Stimulated activated CD8-positive, alpha-beta memory T cell treated with anti-CD3 and anti-CD28 coated beads, Interleukin-15, amount 100 ng/mL, for 24 hours (primary cell): ENCODE measurements around the gene DIS3L2.

Experiments
- DNase-seq: peaks from one replicate; pipeline ENCODE4 v3.0.0-alpha.2; 2020; ENCODE audit warnings: low read depth

Gene DIS3L2

DNA sequence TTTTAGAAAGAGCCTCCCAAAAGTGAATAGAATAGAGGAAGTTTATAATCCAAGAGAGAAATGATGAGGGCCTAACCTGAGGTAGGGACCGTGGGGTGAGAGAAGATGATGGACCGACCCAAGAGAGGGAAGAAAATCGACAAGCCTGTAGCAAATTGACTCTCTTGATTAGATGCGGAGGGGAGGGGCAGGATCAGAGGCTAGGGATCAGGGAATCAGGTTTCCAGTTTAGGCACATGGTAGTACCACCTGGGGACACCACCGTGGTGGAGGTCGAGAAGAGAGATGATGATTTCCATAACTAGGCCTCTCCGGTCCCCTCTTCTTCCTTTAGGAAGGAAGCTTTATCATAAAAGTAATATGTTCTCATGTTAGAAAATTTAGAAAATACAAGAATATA is 308.4 kb downstream of the DIS3L2 start:
- no peak for DNase-seq

DNA sequence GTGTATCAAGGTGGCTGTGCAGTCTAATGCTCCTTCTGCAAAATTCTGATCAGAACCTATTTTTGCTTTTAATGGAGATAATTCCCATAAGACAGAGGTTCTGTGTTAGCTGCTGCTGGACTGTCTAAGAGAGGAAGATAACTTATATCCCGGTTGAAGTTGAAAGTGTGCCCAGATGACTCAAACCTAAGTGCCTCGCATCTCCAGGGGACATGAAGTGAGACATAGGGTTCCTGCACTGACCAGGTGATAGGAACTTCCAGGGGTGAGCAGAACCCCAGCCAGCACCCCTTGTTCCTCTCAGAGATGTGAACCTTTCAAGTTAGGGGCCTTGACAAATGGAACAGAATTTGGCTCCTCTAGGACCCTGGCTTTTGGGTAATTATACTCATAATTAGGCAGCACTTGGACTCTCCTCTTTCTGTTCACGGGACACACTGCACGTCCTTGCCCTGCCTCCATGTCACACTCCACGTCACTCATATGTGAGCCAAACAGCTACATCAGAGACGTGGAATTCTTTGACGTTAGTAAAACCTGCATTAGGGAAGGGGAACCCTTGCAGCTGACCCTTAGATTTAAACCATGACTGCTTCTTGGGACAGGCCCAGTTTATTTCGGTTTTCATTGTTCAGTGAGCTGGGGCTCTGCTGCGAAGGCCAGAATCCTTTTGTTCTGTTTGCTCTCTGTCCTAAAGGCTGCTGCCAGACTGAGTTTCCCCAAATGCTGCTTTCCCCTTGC is 312.6 kb downstream of the DIS3L2 start:
- DNase-seq: no peak

DNA sequence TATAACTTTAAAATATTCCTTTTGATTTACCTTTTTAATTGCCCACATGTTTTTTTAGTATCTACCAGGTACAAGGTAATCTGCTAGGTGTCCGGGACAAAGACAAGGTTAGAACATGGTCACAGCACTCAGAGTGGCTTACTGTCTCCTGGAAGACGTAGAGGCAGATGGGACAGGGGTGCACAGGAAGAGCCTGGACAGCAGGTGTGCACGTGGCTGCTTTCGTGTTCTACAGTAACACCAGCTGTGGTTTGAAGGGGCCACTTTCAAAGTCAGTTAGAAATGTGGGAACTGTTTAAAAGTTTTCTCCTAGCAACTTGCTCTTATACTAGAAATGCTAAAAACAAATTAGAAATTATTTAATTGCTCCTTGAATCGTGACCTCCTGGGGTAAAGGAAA is 314.2 kb downstream of the DIS3L2 start:
- DNase-seq: no peak

DNA sequence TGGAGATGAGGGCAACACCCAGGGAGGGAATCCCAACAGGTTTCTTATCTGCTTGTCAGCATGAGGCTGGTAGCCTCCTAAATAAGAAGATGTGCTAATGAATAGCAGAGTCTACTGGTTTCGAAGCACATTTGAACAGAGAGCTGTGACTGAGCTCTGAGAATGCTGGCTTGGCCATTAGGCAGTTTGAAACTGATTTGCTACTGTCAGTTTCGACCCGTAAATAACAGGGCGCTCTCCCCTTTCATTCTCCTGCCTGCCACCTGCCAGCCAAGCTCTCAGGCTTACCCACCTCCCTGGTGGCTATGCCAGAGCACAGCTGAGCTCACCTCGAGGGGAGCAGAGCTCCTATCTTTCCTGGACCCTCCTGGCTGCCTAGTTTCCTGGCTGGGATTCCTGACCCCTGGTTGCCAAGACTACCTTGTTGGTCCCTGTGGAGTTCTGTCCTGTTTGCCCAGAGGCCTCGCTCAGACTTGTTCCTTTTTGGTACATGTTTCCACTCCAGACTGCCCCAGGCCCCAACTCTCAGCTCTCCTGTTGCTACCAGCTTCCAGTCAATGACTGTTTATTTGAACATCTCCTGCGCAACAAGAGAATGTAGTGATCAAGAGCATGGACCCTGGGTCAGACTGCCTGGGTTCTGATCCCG is 314.7 kb downstream of the DIS3L2 start:
- DNase-seq: no peak

DNA sequence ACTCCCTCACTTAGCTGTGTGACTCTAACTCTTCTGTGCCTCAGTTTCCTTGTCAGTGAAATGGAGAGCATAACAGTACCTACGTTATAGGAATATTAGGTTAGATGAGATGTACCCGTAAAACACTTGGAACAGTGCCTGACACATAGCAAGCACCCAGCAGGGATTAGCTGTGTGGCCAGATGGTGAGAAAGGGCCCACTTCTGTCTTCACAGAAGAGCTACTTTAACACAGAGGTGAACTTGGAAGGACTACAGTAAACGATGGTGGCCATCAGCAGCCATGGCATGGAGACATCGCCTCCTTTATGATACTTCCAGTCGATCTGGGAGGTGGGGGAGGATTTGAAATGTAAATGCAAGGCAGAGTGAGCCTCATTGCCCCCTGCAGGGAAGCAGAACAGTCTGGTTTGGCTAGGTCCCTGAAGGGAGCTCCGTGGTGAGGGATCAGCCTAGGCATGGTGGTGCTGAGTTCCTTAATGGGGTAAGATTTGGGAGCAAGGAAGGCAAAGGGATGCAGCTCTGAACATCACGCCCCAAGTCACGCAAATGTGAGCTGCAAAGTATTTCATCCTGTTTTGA is 315.3 kb downstream of the DIS3L2 start:
- no peak for DNase-seq

DNA sequence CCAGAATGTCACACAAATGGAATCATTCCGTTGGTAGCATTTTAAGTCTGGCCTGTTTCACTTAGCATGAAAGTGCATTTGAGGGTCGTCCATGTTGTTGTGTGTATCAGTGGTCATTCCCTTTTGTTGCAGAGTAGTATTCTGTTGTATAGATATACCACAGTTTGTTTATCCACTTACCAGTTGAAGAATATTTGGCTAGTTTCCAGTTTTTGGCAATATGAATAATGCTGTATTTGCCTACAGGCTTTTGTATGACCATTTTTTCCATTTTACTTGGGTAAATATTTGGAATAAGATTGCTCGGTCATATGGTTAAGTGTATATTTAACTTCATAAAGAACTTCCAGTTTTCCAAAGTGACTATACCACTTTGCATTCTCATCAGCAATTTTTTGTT is 317.0 kb downstream of the DIS3L2 start:
- DNase-seq: no peak

DNA sequence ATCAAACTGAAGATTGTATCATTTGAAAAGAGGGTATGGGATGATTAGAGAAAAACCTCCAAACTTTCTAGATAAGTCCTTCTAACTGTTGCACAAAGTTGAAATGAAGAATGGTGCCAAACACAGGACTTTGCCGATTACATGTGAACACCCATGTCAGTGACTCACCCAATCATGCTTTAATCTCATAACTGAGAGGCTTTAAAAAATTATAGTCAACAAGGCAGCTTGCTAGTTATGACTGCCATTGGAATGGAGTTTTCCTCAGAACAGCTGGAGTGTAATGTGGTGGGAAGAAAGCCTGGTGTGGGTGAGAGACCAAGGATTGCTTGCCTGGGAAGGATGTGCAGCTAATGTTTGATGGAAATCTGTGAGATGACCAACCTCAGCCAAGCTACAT is 318.8 kb downstream of the DIS3L2 start:
- no peak for DNase-seq

DNA sequence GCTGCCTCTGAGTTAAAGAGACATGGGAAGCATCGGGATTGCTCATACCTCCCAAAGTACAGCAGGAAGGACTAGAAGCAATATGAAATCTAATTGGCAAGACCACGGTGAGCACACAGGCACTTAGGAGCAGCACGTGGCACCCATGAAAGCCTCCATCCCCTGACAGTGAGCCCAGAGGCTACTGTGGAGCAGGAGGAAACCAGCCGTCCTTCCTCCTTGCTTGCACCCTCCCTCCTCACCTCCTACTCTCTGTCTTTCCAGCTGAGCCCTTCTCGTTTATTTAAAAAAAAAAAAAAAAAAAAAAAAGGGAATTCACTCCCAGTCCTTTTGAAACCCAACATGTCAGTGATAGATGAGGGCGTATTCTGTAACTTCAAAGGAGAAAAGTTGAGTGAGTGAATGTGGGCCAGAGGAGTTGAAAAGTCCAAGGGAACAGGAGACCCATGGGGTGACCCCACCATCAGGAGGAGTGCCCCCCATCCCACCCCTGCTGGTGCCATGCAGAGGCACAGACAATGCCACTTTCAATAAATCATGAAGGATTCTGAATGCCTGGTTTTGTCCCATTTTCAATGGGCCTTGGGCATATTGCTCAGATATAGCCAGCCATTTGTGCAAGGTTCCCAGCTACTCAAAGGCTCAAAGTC is 320.5 kb downstream of the DIS3L2 start:
- DNase-seq: no peak

DNA sequence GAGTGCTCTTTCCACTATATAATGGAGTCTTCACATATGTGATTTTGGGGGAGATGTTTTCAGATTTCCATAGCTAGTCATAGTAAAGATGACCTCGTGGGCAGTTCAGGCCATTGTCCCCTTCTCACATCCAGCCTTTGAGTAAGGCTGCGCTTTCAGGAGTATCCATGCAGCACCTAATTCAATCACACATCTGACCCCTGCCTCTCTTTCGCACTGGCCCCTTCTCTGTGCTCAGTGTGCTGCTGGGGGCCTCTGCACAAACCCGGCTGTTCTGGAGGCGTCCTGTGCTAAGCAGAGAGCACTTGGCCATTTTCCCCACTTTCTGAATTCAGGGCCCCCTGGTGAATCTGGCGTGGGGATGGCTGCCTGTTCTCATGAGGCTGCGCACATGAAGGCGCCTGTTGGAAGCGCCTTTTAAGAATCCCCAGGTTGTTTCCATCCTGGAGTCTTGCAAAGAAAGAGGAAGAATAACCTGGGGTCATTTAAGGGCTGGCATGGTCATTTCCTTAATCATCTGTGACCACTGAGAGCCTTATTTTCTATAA is 321.1 kb downstream of the DIS3L2 start:
- no peak for DNase-seq

DNA sequence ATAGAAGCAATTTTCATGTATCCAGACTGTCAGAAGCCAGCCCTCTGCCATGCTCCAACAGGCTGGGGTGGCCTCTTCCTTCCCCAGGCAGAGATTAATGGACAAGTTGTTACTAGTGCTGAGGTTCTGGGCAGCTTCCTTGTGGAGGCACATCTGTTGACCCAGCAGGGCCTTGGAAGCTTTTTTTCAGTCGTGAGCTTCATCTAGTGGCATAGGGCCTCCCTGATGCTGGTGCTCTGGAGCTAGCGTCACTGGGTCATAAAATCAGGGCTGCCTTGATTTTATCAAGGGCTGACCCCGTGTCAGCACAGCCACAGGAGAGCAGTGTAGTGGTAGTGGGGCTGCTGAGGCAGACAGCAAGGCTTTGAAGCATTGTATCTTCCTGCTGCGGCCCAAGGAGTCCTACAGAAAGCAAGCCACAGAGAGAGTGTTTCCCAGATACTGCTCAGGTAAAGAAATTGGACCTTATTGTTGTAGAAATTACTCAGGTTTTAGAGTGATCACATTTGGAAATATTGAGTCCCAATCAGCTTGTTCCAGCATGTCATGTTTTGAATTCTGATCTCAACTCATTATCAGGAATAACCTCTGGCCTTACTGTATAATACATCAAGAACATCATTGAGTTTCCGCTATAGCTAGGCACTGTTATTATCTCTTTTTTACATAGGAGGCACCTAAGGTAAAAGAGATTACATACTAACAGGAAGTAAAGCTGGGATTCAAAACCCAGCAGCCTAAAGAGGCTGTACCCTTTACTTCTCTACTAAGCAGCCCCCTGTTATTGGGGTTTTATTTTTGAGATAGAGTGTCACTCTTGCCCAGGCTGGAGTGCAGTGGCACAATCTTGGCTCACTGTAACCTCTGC is 324.7 kb downstream of the DIS3L2 start:
- no peak for DNase-seq

DNA sequence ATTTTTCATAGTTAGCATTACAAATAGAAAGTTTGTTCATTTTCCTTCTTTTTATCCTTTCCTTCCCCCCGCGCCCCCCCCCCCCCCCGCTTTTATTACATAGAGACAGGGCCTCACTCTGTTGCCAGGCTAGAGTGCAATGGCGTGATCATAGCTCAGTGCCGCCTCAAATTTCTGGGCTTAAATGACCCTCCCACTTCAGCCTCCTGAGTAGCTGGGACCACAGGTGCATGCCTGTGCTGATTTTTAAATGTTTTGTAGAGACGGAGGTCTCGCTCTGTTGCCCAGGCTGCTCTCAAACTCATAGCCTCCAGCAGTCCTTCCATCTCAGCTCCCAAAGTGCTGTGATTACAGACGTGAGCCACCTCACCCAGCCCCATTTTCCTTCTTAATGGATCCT is 325.8 kb downstream of the DIS3L2 start:
- no peak for DNase-seq

DNA sequence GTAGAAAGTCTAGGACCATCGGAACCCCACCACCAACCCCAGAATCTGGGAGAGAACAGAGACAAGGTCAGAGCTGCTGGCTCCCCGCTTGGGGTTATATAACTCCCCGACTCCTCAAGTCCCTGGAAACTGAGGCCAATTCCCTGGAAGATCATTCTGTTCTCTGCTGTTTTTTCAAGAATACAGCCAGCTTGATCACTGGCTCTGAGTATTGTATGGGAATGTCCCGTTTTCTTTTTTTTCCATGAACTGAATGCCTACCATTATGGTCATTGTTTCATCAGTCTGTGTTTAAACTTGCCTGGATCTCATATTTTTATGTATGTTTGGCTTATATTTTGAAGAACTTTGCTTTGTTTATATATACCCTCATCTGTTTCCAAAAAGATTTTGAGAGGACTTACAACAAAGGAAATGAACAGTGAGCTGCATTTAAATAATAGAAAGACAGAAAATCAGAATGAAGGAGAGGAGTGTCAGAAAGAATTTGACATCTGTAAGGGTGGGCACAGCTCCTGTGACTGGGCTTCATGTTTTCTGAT is 327.0 kb downstream of the DIS3L2 start:
- DNase-seq: no peak

DNA sequence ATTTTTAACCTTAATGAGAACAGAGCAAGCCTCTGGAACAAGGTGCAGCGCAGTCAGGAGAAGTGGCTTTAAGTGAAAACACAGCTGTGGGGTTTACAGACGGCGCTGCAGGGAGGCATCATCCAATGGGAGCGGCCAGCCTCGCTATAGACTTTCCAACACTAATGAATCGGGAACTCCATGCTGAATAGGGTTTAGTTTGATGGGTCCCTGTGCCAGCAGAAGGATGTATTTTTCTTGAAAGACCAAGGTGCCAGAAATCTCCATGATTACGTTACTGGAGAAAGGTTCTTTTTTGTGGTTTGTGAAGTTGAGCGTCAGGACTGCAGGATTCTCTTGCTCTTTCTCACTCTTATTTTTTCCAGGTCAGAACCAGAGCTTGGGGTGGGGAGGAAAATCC is 329.2 kb downstream of the DIS3L2 start:
- no peak for DNase-seq

DNA sequence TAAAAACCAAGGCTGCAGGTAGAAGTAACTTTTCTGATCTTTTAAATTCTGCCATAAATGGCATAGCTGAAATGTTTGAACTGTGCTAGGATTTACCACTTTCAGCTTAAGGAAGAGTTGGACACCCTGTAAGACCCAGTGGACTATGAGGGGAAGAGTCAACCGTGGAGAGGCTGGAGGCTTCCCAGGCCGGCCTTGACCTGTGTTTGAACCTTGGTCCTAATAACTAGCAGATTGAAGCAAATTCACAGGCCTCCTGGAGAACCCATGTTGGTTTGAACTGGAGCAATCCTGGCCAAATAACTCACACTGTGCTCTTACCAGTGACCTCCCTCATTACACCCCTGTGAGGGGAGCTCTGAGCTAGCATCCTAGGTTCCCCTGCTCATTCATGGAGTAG is 329.8 kb downstream of the DIS3L2 start:
- no peak for DNase-seq

DNA sequence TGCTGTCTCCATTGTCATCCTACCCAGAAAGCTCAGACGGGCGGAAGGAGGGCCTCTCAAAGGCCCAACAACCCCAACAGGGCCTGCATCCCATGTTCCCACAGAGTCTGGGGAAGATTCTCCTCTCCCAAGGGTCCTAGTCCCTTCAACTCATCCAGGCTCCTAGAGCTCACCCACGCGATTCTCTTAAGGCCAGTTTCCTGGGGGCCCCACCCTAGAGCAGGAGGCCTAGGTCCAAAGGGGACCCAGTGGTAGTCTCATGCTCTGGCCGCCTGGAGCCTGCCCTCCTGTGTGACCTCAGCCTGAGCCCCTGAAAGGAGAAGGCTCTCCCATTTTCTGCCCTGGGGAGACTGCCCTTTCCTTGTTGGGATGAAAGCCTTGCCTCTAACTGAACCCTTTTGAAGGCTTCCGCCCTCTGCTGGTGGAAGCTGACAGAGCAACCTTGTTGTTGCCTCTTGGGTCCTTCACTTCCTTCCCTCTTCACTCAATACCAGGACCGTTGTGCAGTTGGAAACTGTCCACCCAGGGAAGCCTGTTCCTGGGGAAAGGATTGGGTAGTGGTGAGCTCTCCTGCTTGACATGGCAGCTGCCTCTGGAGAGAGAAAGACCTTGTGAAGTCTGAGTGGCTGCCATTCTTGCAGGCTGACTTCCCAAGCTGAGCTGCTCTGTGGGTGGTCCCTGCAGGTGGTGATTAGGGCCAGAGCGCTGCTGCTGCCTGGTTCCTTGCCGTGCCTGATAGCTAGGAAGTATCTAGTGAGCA is 331.1 kb downstream of the DIS3L2 start:
- no peak for DNase-seq

DNA sequence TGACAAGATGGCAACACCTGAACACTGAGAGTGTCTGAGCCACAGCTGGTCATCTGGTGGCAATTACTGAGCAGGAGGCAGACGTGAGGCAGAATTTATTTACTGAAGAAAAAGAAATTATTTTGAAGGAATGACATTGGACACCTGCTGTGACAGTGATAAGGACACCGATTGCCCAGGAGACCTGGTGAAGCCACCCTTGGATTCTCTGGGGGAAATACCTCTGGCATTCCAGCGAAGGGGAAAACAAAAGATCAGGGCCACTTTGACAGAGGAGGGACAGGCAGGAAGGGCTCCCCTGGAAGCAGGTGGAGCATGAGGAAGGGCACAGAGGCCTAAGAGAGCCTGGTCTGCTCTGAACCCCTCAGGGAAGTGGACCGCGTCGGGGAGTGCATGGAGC is 331.7 kb downstream of the DIS3L2 start:
- DNase-seq: no peak

DNA sequence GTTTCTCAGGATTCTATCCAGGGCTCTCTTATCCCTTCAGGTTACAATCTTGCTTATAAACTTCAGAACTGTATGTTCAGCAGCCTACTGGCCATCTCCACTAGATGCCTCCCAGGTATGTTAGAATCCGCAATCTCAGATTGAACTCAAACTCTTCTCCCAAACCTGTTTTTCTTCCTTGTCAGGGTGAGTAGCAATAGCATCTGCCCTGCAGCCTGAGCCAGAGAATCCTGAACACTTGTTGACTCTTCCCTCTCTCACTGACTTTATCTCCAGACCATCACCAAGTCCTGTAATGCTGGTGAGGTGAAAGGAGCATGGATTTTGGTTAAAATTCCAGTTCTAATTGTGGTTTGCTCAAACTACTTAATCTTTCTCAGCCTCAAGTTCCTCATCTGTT is 334.5 kb downstream of the DIS3L2 start:
- no peak for DNase-seq

DNA sequence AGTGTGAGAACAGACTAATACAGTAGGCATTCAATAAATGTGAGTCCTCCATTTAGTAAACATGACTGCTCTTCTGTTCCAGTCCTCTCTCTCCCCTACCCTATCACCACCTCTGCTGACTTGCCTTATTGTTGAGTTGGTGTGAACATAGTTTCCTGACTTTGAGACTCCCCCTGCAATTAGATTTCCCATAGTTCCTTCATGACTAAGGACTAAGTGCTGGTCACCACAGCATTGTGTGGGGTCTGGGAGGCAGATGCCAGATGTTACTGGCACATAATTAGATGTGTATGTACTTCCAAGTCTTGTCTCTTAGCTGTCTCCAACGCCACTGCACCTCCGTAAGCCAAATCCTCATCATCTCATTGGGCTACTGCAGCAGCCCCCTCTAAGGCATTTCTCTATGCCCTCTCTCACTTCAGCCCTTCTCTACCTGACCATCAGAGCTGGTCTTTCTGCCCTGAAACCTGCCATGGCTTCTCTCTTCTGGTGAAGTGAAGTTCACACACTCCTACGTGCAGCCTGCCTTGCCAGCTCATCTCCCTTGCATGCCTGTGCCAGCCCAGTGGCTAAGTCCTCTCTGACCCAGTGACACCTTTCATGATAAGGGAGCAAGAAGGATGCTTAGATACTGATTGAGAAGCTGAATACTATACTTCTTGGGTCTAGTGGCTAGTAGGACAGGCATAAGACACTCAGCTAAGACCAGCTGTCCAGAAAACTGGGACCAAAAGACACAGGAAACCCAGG is 335.4 kb downstream of the DIS3L2 start:
- DNase-seq: no peak

DNA sequence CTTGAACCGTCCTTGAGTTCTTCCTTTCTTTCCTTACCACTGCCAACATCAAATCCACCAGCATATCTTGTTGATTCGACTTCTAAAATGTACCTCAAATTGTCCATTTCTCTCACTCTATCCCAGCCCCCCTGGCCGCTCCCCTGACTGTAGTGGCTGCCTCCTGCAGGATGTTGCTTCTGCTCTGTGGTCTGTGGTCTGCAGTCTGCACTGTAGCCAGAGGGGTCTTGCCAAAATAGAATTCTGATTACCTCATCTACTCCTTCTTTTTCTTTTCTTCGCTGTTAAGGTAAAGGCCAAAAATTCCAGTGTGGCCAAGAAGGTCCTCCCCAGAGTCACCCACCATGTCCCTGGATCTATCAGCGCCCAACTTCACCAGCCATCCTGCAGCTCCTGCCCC is 337.6 kb downstream of the DIS3L2 start:
- no peak for DNase-seq
